Measurements from ENCODE around the gene PAX6.

The PAX6 gene

GRCh38 chr11:31807799-31808667 is 3.1 kb downstream of the PAX6 start:
- no peak for DNase-seq

GRCh38 chr11:31806928-31807798 is 4.0 kb downstream of the PAX6 start:
- no peak for DNase-seq

DNA sequence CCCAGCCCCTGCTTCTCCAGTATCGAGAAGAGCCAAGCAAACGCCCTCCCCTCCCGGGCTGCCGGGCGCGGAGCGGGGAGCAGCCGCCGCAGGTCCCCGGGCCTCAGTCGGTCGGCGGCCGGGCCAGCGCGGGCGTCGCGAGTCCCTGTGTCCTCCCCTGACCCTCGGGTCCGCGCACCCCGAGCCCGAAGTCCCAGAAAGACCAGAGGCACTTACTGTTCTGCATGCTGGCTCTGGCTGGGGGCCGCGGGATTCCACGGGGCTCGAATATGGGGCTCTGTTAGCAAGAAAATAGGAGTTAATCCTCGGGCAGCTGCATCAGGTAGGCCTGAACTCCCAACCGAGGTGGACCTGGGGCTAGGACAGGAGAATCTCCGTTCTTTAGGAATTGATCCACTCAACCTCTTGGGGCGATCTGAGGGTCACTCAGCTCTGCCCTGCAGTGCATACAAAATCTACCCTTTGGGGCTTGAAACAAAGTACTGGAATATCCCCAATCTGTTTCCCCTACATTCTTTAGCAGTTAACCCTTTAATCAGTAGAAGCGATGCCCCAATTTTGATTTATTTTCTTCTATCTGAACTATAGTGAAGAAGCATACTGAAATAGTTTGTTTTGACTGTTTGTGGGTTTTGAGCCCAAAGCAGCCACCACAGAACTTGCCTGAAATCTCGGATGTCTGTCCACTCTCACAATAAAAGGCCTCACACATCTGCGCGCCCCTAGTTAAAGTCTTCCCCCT is 4.8 kb downstream of the PAX6 start:
- no peak for DNase-seq

DNA sequence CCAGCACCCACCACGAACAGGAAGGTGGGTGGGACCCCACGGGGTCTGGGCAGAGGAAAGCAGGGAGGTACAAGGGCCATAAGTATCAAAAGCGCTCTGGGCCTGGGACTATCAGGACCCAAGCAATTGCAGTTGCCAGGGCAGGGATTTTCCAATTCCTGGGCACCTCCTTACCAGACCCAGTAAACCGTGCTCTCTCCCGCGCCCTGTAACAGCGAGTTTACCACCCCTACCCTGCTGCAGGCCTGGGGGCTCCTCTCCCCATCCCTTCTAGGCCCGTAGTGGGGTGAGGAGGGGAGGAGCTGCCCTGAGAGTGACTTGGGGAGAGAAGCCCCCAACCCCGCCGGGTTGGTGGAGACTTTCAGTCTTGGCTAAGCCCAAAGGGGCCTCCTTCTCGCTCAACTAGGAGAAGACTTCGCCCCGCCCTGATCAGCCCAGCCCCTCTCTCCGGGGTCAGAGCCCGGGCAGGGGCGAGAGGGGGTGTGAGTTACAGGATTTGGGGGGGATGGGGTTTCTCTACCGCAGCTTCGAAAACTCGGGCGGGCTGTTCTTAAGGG is 5.4 kb downstream of the PAX6 start:
- DNase-seq: no peak

DNA sequence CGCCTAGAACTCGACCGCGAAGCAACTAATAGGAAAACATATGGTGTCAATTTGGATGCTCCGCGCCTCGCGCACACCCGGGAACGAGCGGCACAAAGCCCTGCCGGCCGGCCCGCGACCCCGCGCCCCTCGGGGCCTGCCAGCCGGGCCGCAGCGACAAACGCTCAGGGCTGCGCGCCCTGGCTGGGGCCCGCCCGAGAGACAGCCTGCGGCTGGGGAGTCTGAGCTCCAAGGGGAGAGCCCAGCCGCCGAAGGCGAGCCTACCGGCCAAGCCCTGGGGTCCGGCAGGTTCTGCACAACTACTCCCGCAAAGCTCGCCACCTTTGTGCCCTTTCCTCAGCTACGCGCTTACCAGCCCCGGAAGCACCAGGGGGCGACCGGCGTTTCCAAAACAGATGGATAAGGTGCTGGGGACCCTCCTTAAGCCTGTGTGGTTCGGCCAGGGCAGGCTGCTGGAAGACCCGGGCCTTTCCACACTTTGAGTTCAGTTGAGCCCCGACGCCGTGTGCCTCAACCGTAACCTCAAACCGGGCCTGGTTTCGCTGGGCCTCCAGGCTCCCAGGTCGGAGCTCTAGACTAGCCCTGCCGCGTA is 6.0 kb downstream of the PAX6 start:
- no peak for DNase-seq

GRCh38 chr11:31804312-31805036 is 6.6 kb downstream of the PAX6 start:
- no peak for DNase-seq

- no peak for DNase-seq
These were observed 7.3 kb downstream of the PAX6 start for GRCh38 chr11:31803813-31804311.

DNA sequence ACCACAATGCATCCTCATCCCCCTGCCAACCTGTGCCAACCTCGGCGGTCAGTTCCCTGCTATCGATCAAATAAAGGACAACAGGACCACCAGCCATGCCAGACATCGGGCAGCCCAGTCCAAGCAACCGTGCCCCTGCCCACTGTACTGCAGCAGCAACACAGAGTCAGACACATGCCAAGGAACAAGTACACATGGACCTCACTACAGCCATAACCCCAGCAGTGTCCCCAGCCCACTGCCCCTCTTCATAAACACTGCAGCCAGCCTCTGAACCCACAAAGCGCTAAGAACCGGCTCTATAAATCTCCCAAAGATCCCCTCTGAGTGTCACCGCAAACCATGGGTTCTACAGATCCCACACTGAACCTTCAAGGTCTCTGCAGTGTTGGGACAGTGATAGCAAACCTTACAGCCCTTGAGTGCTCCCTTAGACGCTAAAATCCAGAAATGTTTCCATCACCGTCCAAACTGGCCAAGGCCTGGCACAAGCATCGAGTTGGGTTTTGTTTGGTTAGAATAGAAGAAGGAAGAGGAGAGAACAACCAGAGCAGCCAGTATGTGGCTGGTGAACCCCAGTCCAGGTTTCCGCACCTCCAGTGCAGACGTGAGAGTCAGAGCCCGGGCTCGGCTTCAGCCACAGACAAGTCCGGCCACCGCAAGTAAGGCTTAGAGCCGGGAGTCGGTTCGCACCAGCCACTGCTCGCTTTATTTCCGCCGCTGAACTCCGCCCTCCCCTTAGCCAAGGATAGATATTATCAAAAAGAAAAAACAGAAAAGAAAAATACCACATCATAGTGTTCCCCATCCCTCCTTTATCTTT is 7.9 kb downstream of the PAX6 start:
- no peak for DNase-seq

GRCh38 chr11:31802609-31802989 is 8.5 kb downstream of the PAX6 start:
- DNase-seq: no peak

DNA sequence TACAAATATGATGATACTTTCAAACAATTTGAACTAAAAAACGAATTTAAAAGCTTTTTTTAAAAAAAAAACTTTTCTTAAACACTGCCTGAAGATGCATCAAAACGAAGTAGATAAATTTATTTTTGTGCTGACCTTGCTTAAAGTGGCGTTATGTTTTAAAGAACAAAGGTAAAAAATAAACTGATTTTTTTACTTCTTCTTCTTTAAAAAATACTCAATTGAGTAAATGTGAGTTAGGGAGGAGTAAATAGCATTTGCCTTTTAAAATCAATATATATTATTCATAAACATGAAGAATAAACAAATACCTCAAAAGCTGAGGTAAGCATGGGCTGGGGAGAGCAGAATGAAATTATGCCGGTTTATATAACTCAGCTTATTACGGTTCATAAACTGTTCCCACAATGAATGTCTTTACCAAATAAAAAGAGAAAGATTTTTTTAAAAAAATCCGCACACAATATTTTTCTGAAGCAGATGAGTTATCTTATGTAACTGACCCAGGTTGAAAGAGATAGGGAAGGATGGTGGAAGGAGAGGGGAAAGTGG is 9.0 kb downstream of the PAX6 start:
- DNase-seq: no peak

- no peak for DNase-seq
These were observed 9.8 kb downstream of the PAX6 start for GRCh38 chr11:31801298-31801702.

DNA sequence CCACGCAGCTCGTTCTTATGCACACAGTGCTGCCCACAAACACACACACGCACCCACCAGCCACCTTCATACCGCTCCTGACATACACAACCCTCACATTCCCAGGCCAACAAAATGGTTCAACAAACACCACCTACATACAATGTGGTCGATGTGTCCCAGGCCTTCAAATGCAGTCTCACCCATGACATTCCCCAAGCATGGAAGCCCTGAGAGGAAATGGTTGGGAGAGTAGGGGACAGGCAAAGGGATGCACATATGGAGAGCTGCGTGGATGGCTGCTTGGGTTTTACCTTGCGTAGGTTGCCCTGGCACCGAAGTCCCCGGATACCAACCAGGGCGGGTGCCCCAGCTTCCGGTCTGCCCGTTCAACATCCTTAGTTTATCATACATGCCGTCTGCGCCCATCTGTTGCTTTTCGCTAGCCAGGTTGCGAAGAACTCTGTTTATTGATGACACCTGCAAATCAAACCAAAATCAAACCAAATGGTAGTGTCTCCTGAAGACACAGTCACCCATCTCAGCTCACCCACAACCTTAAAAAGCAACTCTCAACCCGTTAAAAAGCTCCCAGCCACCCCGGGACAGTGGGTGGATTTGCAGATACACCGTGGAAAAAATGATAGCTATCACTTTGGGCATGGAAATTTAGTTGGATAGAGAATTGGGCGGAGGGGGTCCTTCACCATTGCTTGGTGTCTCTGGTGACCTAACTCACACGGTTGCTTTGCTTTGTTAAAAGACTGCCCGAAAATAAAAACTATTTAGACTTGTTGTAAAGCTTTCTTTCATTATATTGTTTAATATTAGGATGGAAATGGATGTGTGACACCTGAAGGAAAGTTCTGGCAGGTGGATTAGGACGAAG is 10.5 kb downstream of the PAX6 start:
- DNase-seq: no peak

DNA sequence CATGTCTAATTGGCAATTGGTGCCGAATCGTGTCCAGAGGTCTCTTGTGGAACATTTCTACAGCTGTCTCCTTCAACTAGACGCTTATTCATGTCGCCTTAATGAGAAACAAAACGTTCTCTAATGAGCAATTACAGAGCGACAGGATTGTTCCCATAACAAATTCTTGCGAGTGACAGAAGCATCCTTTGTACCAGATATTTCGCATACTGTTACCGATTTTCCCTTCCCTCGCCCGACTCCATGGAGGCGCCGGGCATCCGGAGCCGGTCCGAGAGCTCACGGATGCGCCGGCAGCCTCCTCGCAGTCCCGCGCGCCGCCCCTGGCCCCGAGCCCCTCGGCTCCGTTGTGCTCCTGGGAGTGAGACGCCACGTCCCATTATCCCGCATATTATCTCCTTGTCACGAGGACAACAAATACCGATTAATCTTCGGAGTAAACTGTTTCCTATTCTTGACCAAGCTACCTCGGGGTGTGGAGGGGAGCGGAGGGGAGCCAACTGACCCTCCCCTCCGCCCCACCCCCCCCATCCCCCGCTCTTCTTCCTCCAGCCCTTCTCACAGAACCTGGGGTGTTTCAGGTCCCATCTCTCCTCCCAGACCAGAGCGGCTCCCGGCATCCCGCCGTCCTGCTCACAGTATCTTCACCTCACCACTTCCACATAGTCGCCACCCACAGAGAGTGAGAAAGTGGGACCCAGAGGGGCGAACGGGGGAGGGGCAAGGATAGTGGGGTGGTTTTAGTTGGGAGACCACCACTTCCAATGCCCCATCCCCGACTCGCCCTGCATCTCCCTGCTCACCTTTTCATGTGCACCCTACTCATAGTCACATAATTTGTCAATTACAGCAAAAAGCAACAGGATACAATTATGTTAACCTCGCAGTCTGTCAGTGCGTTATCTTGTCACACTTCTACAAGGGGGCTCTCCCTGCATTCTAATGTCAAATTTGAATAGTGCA is 11.4 kb downstream of the PAX6 start:
- no peak for DNase-seq

DNA sequence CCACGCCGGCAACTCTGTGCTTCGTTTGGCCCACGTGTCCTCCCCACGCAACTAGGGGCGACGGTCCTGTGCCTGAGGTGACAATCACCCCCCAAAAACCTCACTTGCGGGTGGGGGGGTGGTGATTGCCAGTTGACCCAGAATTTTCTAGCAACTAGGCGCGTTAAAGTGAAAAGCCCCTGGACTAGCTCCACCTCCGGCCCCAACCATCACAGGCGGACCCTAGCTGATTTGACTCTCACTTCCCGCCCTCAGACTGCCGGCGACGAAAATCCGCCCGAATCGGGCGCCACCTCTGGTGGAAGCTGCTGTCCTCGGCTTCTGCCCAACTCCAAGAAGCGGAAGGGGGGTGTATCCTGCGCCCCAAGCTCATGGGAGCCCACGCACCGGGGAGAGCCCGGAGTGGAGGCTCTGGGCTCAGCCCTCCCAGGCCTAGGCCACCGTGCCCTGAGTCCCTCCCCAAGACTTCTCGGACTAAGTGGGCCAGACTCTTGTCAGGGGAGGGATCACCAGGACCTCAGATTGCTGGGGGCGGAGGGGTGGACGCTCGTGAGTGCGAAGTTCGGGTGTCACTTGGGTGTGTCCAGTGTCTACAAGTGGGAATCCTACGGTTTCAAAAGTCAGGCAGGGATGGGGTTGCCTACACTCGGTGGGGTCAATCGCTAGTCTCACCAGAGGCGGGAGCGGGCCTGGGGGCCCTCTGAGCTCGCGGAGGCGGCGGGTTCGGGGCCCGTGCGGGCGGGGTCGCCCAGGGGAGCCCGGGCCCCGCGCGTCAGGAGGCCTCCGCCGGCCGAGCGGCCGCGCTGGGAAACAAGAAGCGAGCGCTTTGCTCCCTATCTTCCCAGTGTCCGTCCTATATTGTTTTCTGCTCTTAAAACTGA is 12.3 kb downstream of the PAX6 start:
- DNase-seq: no peak

GRCh38 chr11:31798057-31798553 is 13.0 kb downstream of the PAX6 start:
- DNase-seq: no peak

- DNase-seq: no peak
These were observed 13.7 kb downstream of the PAX6 start for GRCh38 chr11:31797190-31798056.

All from DMS79 (cell line).